OCI-LY1 (cell line): ENCODE data around the gene SCN1A.

Source experiments
- H2AFZ ChIP-seq: fragments of 200-600 bp; sonication (generic), shearing (Covaris generic); 2 replicates; pipeline ENCODE4 v1.6.0; 2014; ENCODE audit warnings: antibody characterized with exemption, mild to moderate bottlenecking, low read length
- H3F3A ChIP-seq: fragments of 200-600 bp; sonication (generic), shearing (Covaris generic); 2 replicates; pipeline ENCODE4 v1.6.0; 2014; ENCODE audit warnings: mild to moderate bottlenecking, antibody characterized with exemption, low read length, moderate library complexity; ENCODE audit not compliant: insufficient read depth
- H3K27ac ChIP-seq: fragments of 200-600 bp; sonication (generic); 2 replicates; pipeline ENCODE4 v1.5.1; 2014; ENCODE audit warnings: low read length, mixed run types, mild to moderate bottlenecking, low read depth; ENCODE audit not compliant: poor library complexity, severe bottlenecking
- H3K27me3 ChIP-seq: fragments of 200-600 bp; sonication (generic); 2 replicates; pipeline ENCODE4 v1.6.0; 2014; ENCODE audit warnings: antibody characterized with exemption, mild to moderate bottlenecking, low read length, moderate library complexity; ENCODE audit not compliant: insufficient read depth
- H3K36me3 ChIP-seq: fragments of 200-600 bp; sonication (generic); 2 replicates; pipeline ENCODE4 v1.6.1; 2014; ENCODE audit warnings: mild to moderate bottlenecking, antibody characterized with exemption, low read length, moderate library complexity, mixed read lengths; ENCODE audit not compliant: insufficient read depth
- H3K4me1 ChIP-seq: fragments of 200-600 bp; sonication (generic); 2 replicates; pipeline ENCODE4 v1.5.1; 2014; ENCODE audit warnings: mild to moderate bottlenecking, low read length, moderate library complexity; ENCODE audit not compliant: insufficient read depth, severe bottlenecking
- H3K4me2 ChIP-seq: fragments of 200-600 bp; sonication (generic), shearing (Covaris generic); 2 replicates; pipeline ENCODE4 v1.6.1; 2014; ENCODE audit warnings: low read length
- H3K4me3 ChIP-seq: fragments of 200-600 bp; sonication (generic); 2 replicates; pipeline ENCODE4 v1.5.1; 2014; ENCODE audit warnings: low read length, low read depth, mild to moderate bottlenecking, mixed read lengths; ENCODE audit not compliant: poor library complexity, severe bottlenecking
- H3K79me2 ChIP-seq: fragments of 200-600 bp; shearing (Covaris generic); 2 replicates; pipeline ENCODE4 v1.6.1; 2016; ENCODE audit warnings: mixed run types, low read length, mixed read lengths; ENCODE audit not compliant: insufficient read depth
- H3K9ac ChIP-seq: fragments of 200-600 bp; sonication (generic), shearing (Covaris generic); 2 replicates; pipeline ENCODE4 v1.6.1; 2014; ENCODE audit warnings: mild to moderate bottlenecking, low read length, mixed read lengths
- H3K9me2 ChIP-seq: fragments of 200-600 bp; sonication (generic), shearing (Covaris generic); 2 replicates; pipeline ENCODE4 v1.6.1; 2014; ENCODE audit warnings: low read depth, mild to moderate bottlenecking, low read length, mixed read lengths
- H3K9me3 ChIP-seq: fragments of 200-600 bp; shearing (Covaris generic); 2 replicates; pipeline ENCODE4 v1.6.1; 2014; ENCODE audit warnings: low read length, mixed read lengths
- H4K20me1 ChIP-seq: fragments of 200-600 bp; sonication (generic), shearing (Covaris generic); 2 replicates; pipeline ENCODE4 v1.6.0; 2016; ENCODE audit warnings: mild to moderate bottlenecking, low read length; ENCODE audit not compliant: insufficient read depth
- EZH2 ChIP-seq: fragments of 200-600 bp; sonication (generic), shearing (Covaris generic); IDR thresholded peaks from 2 replicates; pipeline ENCODE4 v1.8.0; 2017; ENCODE audit warnings: borderline replicate concordance, mixed run types, mild to moderate bottlenecking, antibody characterized with exemption, low read length, moderate library complexity, mixed read lengths
- TF ChIP-seq, protein P1 (sequence below): fragments of 200-600 bp; sonication (generic), shearing (Covaris generic); IDR thresholded peaks from 2 replicates; pipeline ENCODE4 v1.5.1; 2017; ENCODE audit warnings: mild to moderate bottlenecking, antibody characterized with exemption, low read length, moderate library complexity, mixed read lengths

SCN1A gene

GRCh38 chr2:166013878-166014277 lies 113.9 kb downstream of the SCN1A start:
- Histone ChIP-seq H3K4me1 (no peaks in the 10 kb centered on the region), H4K20me1 (no peaks in the 10 kb centered on the region), H3K4me3 (no peak overlapping the region), H3F3A (no peaks in the 10 kb centered on the region), H3K27ac (no peak overlapping the region), H3K4me2 (no peak overlapping the region), H3K27me3 (no peaks in the 10 kb centered on the region), H3K36me3 (no peaks in the 10 kb centered on the region), H3K9me3 (no peaks in the 10 kb centered on the region), H2AFZ (no peak overlapping the region), H3K79me2 (no peaks in the 10 kb centered on the region), H3K9ac (no peak overlapping the region), H3K9me2 (no peaks in the 10 kb centered on the region)
- no peak for TF ChIP-seq EZH2
- TF ChIP-seq, protein P1, sequence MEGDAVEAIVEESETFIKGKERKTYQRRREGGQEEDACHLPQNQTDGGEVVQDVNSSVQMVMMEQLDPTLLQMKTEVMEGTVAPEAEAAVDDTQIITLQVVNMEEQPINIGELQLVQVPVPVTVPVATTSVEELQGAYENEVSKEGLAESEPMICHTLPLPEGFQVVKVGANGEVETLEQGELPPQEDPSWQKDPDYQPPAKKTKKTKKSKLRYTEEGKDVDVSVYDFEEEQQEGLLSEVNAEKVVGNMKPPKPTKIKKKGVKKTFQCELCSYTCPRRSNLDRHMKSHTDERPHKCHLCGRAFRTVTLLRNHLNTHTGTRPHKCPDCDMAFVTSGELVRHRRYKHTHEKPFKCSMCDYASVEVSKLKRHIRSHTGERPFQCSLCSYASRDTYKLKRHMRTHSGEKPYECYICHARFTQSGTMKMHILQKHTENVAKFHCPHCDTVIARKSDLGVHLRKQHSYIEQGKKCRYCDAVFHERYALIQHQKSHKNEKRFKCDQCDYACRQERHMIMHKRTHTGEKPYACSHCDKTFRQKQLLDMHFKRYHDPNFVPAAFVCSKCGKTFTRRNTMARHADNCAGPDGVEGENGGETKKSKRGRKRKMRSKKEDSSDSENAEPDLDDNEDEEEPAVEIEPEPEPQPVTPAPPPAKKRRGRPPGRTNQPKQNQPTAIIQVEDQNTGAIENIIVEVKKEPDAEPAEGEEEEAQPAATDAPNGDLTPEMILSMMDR: no peak

DNA sequence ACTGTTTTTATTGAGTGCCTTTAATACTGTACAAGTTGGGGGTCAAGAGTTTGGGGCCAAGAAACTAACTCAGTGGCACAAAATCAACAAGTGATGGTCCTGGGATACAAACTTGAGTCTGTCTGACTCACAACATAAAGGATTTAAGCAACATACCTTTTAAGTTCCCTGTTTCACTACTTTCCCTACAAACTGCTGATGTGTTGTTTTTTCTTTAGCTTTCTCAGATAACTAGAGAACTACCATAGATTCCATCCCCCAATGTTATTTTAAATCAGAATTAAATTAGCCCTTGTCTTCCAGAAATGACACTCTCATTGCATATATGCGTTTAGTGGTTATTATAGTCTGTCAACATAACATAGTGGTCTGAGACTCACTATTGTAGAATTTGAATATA lies 116.2 kb downstream of the SCN1A start:
- no peaks in the 10 kb centered on the region for H4K20me1 ChIP-seq
- no peak overlapping the region for H3K27ac ChIP-seq
- H3K4me2 ChIP-seq: no peak overlapping the region
- H3K27me3 ChIP-seq: no peaks in the 10 kb centered on the region
- no peak overlapping the region for H3K4me3 ChIP-seq
- TF ChIP-seq, protein P1: no peak
- no peak for TF ChIP-seq EZH2
- no peaks in the 10 kb centered on the region for H3K9me3 ChIP-seq
- no peak overlapping the region for H3K9ac ChIP-seq
- H3F3A ChIP-seq: no peaks in the 10 kb centered on the region
- no peak overlapping the region for H2AFZ ChIP-seq
- no peaks in the 10 kb centered on the region for H3K9me2 ChIP-seq
- no peaks in the 10 kb centered on the region for H3K4me1 ChIP-seq
- H3K79me2 ChIP-seq: no peaks in the 10 kb centered on the region
- no peaks in the 10 kb centered on the region for H3K36me3 ChIP-seq

DNA sequence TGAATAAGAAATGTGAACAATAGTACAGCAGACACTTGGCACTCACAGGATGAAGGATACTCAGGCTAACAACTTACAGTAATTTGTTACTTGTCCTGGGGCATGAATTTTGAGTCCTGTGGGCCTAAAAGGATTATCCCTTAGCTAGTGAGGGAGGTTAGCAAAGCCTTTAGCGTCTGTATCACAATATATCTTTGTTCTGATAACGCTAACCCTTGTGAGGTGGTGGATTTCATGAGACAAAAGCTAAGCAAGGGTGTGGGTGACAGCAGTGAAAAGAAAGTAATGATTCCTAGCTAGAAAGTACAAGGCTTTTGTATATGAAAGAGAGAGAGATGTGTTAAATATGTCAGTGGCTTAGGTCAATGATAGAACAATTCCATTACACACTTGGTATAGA lies 127.4 kb downstream of the SCN1A start:
- Histone ChIP-seq H3K27me3 (no peaks in the 10 kb centered on the region), H3K36me3 (no peaks in the 10 kb centered on the region), H3K27ac (no peak overlapping the region), H2AFZ (no peak overlapping the region), H3K4me1 (no peaks in the 10 kb centered on the region), H4K20me1 (no peaks in the 10 kb centered on the region), H3K9ac (no peak overlapping the region), H3K9me3 (no peaks in the 10 kb centered on the region), H3K4me2 (no peak overlapping the region), H3K79me2 (no peaks in the 10 kb centered on the region), H3K4me3 (no peak overlapping the region), H3F3A (no peaks in the 10 kb centered on the region), H3K9me2 (no peaks in the 10 kb centered on the region)
- no peak for TF ChIP-seq EZH2
- TF ChIP-seq, protein P1: no peak
